Measurements from ENCODE around the gene ENO2. TPM values are rescaled to one million over a fixed set of nuclear protein-coding genes. Genes with fewer than 3 reads are reported as not detected.

The ENO2 gene
- total RNA-seq, 4 donors from 2014 or later = 13.0 to 25.3 (median 19.8) TPM

GRCh38 chr12:6957741-6958608, 43.6 kb downstream of the ENO2 start:
- TF ChIP-seq POLR2A (IDR thresholded peaks at IDR 0.05) (no peak), CTCF (IDR thresholded peaks at IDR 0.05) (no peak)
- DNase-seq = no peak
- H3K4me3 ChIP-seq (replicated peaks in 1 of 3) = no peak overlapping the region
- intact Hi-C loops (cut with DNase I) = no loop called here
- 83 to 90% methylated on average over 27 to 28 of the region's 28 CpGs for WGBS, 2 donors
- no peaks in the 10 kb centered on the region for H3K9me3 ChIP-seq
- H3K27ac ChIP-seq = no peak overlapping the region
- peaks cover 17 to 35% of the 10 kb centered on the region in 2 donors for H3K4me1 ChIP-seq
- no peaks in the 10 kb centered on the region for H3K36me3 ChIP-seq
- no peaks in the 10 kb centered on the region for H3K27me3 ChIP-seq

GRCh38 chr12:6958609-6959057, 44.3 kb downstream of the ENO2 start:
- no peaks in the 10 kb centered on the region for H3K36me3 ChIP-seq
- no peaks in the 10 kb centered on the region for H3K9me3 ChIP-seq
- no peak for TF ChIP-seq POLR2A (IDR thresholded peaks at IDR 0.05)
- TF ChIP-seq CTCF (IDR thresholded peaks at IDR 0.05) = no peak
- H3K27me3 ChIP-seq = no peaks in the 10 kb centered on the region
- H3K4me3 ChIP-seq (replicated peaks in 1 of 3) = no peak overlapping the region
- H3K4me1 ChIP-seq = peaks cover 17 to 33% of the 10 kb centered on the region in 2 donors
- no peak for DNase-seq
- peak overlapping the region in 2 of 3 donors; percentile 46 to 73 for H3K27ac ChIP-seq
- intact Hi-C loops (cut with DNase I) = no loop called here
- 80 to 86% methylated on average over 10 of the region's 10 CpGs for WGBS, 2 donors

GRCh38 chr12:6959058-6959804, 44.9 kb downstream of the ENO2 start:
- Histone ChIP-seq H3K27me3 (no peaks in the 10 kb centered on the region), H3K9me3 (no peaks in the 10 kb centered on the region), H3K27ac (peak overlapping the region; percentile 5 to 73 (median 46)), H3K4me3 (replicated peaks in 1 of 3) (no peak overlapping the region), H3K36me3 (no peaks in the 10 kb centered on the region), H3K4me1 (peaks cover 20 to 33% of the 10 kb centered on the region in 2 donors)
- 73 to 77% methylated on average over 21 to 24 of the region's 24 CpGs for WGBS, 2 donors
- intact Hi-C loops (cut with DNase I) = no loop called here
- no peak for DNase-seq
- TF ChIP-seq CTCF (IDR thresholded peaks at IDR 0.05) = no peak
- peak in 1 of 2 donors; percentile 8 for TF ChIP-seq POLR2A (IDR thresholded peaks at IDR 0.05)

DNA sequence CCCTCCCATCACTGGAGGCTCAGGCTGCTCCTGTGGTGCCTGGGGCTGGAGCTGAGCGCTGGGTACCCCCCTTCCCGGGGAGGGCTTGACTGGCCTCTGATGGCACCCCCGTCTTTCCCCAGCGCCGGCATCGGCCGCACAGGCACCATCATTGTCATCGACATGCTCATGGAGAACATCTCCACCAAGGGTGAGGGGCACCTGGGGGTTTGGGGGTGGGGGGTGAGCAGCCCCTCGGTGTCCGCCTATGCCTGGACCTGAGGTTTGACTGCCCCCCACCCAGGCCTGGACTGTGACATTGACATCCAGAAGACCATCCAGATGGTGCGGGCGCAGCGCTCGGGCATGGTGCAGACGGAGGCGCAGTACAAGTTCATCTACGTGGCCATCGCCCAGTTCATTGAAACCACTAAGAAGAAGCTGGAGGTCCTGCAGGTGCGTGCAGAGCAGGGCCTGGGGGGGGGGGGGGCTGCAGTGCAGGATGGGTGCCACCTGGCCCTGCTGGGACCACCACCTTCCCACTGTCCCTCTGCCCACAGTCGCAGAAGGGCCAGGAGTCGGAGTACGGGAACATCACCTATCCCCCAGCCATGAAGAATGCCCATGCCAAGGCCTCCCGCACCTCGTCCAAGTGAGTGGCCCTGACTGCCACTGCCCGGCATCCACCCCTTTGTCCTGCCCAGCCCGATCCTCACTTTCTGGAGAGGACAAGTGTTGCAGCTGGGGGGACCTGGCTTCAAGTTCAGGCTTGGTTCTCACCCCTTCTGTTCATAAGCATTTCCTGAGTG, 45.6 kb downstream of the ENO2 start:
- 87 to 90% methylated on average over 11 to 17 of the region's 26 CpGs for WGBS, 2 donors
- TF ChIP-seq POLR2A (IDR thresholded peaks at IDR 0.05) = no peak
- no peak for TF ChIP-seq CTCF (IDR thresholded peaks at IDR 0.05)
- no peak for DNase-seq

More for the DNA sequence above, 45.6 kb downstream of the ENO2 start:
- Histone ChIP-seq H3K27me3 (no peaks in the 10 kb centered on the region), H3K9me3 (no peaks in the 10 kb centered on the region), H3K36me3 (no peaks in the 10 kb centered on the region), H3K27ac (peak overlapping the region in 1 of 3 donors; percentile 87), H3K4me1 (peaks cover 28 to 41% of the 10 kb centered on the region in 2 donors), H3K4me3 (replicated peaks in 1 of 3) (no peak overlapping the region)
- intact Hi-C loops (cut with DNase I) = loop anchor here (5.0 kb wide), 1 partner anchor 57 kb away; the partner anchor contains the start of gene LPCAT3

Measured in thyroid gland (tissue), 4 donors.